HepG2 (cell line): ENCODE results near the gene ZNF213. TPM values are rescaled to one million over a fixed set of nuclear protein-coding genes. Genes with fewer than 3 reads are reported as not detected.

Experiments
- ATAC-seq: fragments of 200-7000 bp; cut with Tn5 transposase; 3 replicates; pipeline ENCODE4 v1.9.1; 2020; ENCODE audit warnings: mild to moderate bottlenecking, moderate library complexity
- BruUV-seq: library from RNA; stranded (reverse); fragments of 400-500 nt; replicated peaks from 2 replicates; lab custom pipeline; 2021; lab: Mats Ljungman, UMichigan
- CTCF ChIA-PET: fragments of 300-600 bp; formaldehyde crosslinking; extraction: SDS; loops from one replicate; lab custom pipeline; 2021; ENCODE audit warnings: low total read pairs, inconsistent platforms, low intra/inter-chr PET ratio; lab: Yijun Ruan, JAX
- POLR2A ChIA-PET: fragments of 350-600 bp; sonication (Branson Sonifier 250); formaldehyde crosslinking; loops from one replicate; lab custom pipeline; 2020; ENCODE audit warnings: antibody characterized with exemption, inconsistent platforms; lab: Yijun Ruan, JAX
- DNase-seq: peaks from one replicate; pipeline ENCODE4 v3.0.0-alpha.2; 2015; ENCODE audit warnings: low spot score
- FAIRE-seq: peaks from 3 replicates; lab custom pipeline; 2011; peaks lifted over from hg19 to GRCh38; lab: Jason Lieb, UNC
- H2AFZ ChIP-seq: one replicate; pipeline ENCODE4 v1.6.1; 2011; ENCODE audit warnings: low read length, inconsistent platforms
- H3K27ac ChIP-seq: fragments of 300-600 bp; 3 replicates; pipeline ENCODE4 v1.8.0; 2011; ENCODE audit warnings: mixed run types, mild to moderate bottlenecking, mixed read lengths, low read length, inconsistent platforms; ENCODE audit not compliant: insufficient read depth; ENCODE audit errors: extremely low read length
- H3K27me3 ChIP-seq, 2 experiments: fragments of 200-600 bp in 1 of 2; 2 replicates in 1 of 2; 3 replicates in 1 of 2; pipeline versions ENCODE4 v1.6.0 to v1.8.0; 2011; ENCODE audit warnings: low read length in 2 of 2, mild to moderate bottlenecking in 2 of 2, moderate library complexity in 2 of 2, inconsistent platforms in 1 of 2; ENCODE audit not compliant: insufficient read depth in 2 of 2, control insufficient read depth in 1 of 2
- H3K36me3 ChIP-seq, 2 experiments: fragments of 200-600 bp in 1 of 2; replicated peaks in 1 of 2; 2 replicates in 1 of 2; 3 replicates in 1 of 2; pipeline versions ENCODE4 v1.5.1 to v1.8.0; 2011; ENCODE audit warnings: low read length in 2 of 2, inconsistent platforms in 1 of 2; ENCODE audit not compliant: insufficient read depth in 2 of 2, control insufficient read depth in 1 of 2
- H3K4me1 ChIP-seq: 2 replicates; pipeline ENCODE4 v1.5.1; 2012; ENCODE audit warnings: low read length, inconsistent platforms; ENCODE audit not compliant: insufficient read depth
- H3K4me2 ChIP-seq: 2 replicates; pipeline ENCODE4 v1.6.0; 2011; ENCODE audit warnings: low read depth, low read length, inconsistent platforms
- H3K4me3 ChIP-seq, 3 experiments: fragments of 200-600 bp in 1 of 3; sonication (generic), shearing (Covaris generic) in 1 of 3; replicated peaks in 1 of 3; 2 replicates each; pipeline ENCODE4 v1.5.1; 2011 to 2016; ENCODE audit warnings: low read length in 3 of 3, inconsistent platforms in 2 of 3, low read depth in 2 of 3, mild to moderate bottlenecking in 2 of 3, control low read depth in 1 of 3, mixed read lengths in 1 of 3; ENCODE audit not compliant: insufficient read depth in 1 of 3
- H3K79me2 ChIP-seq: one replicate; pipeline ENCODE4 v1.6.1; 2011; ENCODE audit warnings: low read length, inconsistent platforms; ENCODE audit not compliant: insufficient read depth
- H3K9ac ChIP-seq: 2 replicates; pipeline ENCODE4 v1.6.0; 2011; ENCODE audit warnings: mild to moderate bottlenecking, low read depth, low read length, inconsistent platforms; ENCODE audit not compliant: insufficient read depth
- H3K9me3 ChIP-seq: 2 replicates; pipeline ENCODE4 v1.5.1; 2012; ENCODE audit warnings: mild to moderate bottlenecking, low read length
- H4K20me1 ChIP-seq: 2 replicates; pipeline ENCODE4 v1.6.0; 2011; ENCODE audit warnings: inconsistent platforms, mild to moderate bottlenecking, low read length, moderate library complexity; ENCODE audit not compliant: insufficient read depth
- ZNF17 ChIP-seq: sonication (generic); formaldehyde crosslinking; IDR thresholded peaks from 2 replicates; pipeline ENCODE4 v1.5.0; 2020; ENCODE audit warnings: mild to moderate bottlenecking, missing genetic modification reagents
- ZNF446 ChIP-seq: sonication (generic); formaldehyde crosslinking; IDR thresholded peaks from 2 replicates; pipeline ENCODE4 v1.5.0; 2020; ENCODE audit warnings: mild to moderate bottlenecking, missing genetic modification reagents
- ZNF891 ChIP-seq: sonication (generic); formaldehyde crosslinking; IDR thresholded peaks from 2 replicates; pipeline ENCODE4 v1.5.0; 2020; ENCODE audit warnings: mild to moderate bottlenecking, missing genetic modification reagents
- WGBS: methylation state at CpG from one replicate; pipeline ENCODE4 v1.1.6; 2017; ENCODE audit warnings: low lambda C conversion rate; 5-methylcytosine and 5-hydroxymethylcytosine counted together
- in situ Hi-C: cut with HindIII; loops from 2 replicates; pipeline ENCODE4 v1.10.0; 2017; ENCODE audit warnings: low pct_unique_long_range_greater_than_20kb; ENCODE audit not compliant: extremely low pct_ligation_motif_present
- intact Hi-C: fragments of 100-400 bp; cut with micrococcal nuclease; formaldehyde crosslinking; loops from one replicate; pipeline ENCODE4 v1.10.0; 2022; ENCODE audit not compliant: unreplicated experiment
- polyA plus RNA-seq, 8 experiments: library from polyadenylated mRNA; depleted of rRNA in 3 of 8; stranded (reverse) in 7 of 8; unstranded in 1 of 8; fragments of >200 nt; fragmentation: Illumina TruSeq in 4 of 8; extraction: Trizol in 4 of 8; gene quantifications; 2 replicates each; pipeline versions ENCODE4 v1.2.1 to v1.2.3, GENCODE V29; 2011 to 2016; ENCODE audit warnings: low read depth in 4 of 8, missing spikeins in 1 of 8, mixed read lengths in 1 of 8; ENCODE audit not compliant: insufficient read depth in 1 of 8
- total RNA-seq, 5 experiments: library from RNA; depleted of rRNA; stranded (reverse); fragments of >200 nt; fragmentation: Illumina TruSeq; extraction: Trizol; gene quantifications; 2 replicates each; pipeline ENCODE4 v1.2.3, GENCODE V29; 2016; ENCODE audit warnings: low read depth in 1 of 5
- TF ChIP-seq, protein P1 (sequence below): sonication (generic); formaldehyde crosslinking; conservative IDR thresholded peaks from 2 replicates; pipeline ENCODE4 v1.4.0; 2020; ENCODE audit warnings: missing genetic modification reagents

Gene ZNF213
- total and polyA plus RNA-seq, 2 of the 13 experiments (the other 11 are each of a cell fraction or from before 2014, with no cell fraction given) = 0.59 to 0.97 TPM

DNA sequence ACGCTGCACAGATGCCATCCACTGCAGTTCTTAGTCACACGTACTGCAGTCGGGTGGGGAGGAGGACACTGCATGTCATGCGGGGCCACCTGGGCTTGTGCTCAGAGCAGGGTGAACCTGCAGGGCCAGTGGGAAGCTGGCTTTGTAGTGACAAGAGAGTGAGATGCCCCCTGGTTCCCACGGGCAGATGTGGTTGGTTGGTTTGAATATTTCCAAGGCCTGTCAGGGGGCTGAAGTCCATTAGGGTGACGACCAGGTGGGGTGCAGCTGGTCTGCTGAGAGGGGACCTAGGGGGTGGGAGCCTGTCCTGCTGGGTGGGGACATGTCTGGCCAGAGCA is 14.3 kb downstream of the ZNF213 start:
- WGBS = 7% methylated on average over 3 of the region's 6 CpGs
- H3K9me3 ChIP-seq = no peaks in the 10 kb centered on the region
- no TSS peak for BruUV-seq
- FAIRE-seq = no peak
- TF ChIP-seq ZNF17 (CRISPR knock-in tag) (0 out of 2 replicates have a peak, but pooled peaks have one; percentile 1), ZNF446 (no peak), ZNF891 (0 out of 2 replicates have a peak, but pooled peaks have one; percentile 11)
- TF ChIP-seq, protein P1, sequence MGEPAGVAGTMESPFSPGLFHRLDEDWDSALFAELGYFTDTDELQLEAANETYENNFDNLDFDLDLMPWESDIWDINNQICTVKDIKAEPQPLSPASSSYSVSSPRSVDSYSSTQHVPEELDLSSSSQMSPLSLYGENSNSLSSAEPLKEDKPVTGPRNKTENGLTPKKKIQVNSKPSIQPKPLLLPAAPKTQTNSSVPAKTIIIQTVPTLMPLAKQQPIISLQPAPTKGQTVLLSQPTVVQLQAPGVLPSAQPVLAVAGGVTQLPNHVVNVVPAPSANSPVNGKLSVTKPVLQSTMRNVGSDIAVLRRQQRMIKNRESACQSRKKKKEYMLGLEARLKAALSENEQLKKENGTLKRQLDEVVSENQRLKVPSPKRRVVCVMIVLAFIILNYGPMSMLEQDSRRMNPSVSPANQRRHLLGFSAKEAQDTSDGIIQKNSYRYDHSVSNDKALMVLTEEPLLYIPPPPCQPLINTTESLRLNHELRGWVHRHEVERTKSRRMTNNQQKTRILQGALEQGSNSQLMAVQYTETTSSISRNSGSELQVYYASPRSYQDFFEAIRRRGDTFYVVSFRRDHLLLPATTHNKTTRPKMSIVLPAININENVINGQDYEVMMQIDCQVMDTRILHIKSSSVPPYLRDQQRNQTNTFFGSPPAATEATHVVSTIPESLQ (CRISPR knock-in tag) = no peak
- no peak for DNase-seq
- H2AFZ ChIP-seq = no peak overlapping the region
- H3K27ac ChIP-seq = no peak overlapping the region
- no peaks in the 10 kb centered on the region for H3K79me2 ChIP-seq
- no peak for ATAC-seq
- H3K4me3 ChIP-seq = peak overlapping the region in 2 of 3 experiments; percentile 57 to 78; a peak in 4 of 6 replicates
- no peaks in the 10 kb centered on the region for H4K20me1 ChIP-seq
- in situ Hi-C loops = no loop called here
- peak overlapping the region; percentile 65 for H3K9ac ChIP-seq
- intact Hi-C loops = no loop called here
- POLR2A ChIA-PET = interaction anchor here (1.0 to 4.7 kb wide), 6 partner anchors 11 to 50 kb away, joined by 3 to 81 read pairs (median 12); partner anchors contain the start of genes ZNF213 and ZSCAN10
- CTCF ChIA-PET = interaction anchor here (1.1 kb wide), 1 partner anchor 17 kb away, joined by 3 read pairs; no protein-coding TSS in a partner anchor
- H3K4me2 ChIP-seq = peak overlapping the region; percentile 97
- H3K36me3 ChIP-seq = no peaks in the 10 kb centered on the region
- H3K27me3 ChIP-seq = peaks cover 0 to 26% of the 10 kb centered on the region in 2 experiments; a peak in 3 of 5 replicates
- H3K4me1 ChIP-seq = peaks cover 56% of the 10 kb centered on the region
